Lower leg skin (tissue), 3 donors: ENCODE data around the gene PCSK5.

Experiments
- CTCF ChIP-seq, 3 donors: fragments of 450-650 bp; IDR thresholded peaks; one replicate each; pipeline ENCODE4 v1.5.1; 2016; ENCODE audit warnings: antibody characterized with exemption in 3 of 3, mild to moderate bottlenecking in 3 of 3, moderate library complexity in 2 of 3
- POLR2A ChIP-seq, 2 donors: fragments of 450-650 bp; IDR thresholded peaks; one replicate each; pipeline ENCODE4 v1.6.1; 2016 to 2017; ENCODE audit warnings: antibody characterized with exemption in 2 of 2, mild to moderate bottlenecking in 1 of 2, moderate library complexity in 1 of 2

- TF ChIP-seq CTCF (IDR thresholded peaks at IDR 0.05): no peak
- TF ChIP-seq POLR2A (IDR thresholded peaks at IDR 0.05): no peak
Measured at GRCh38 chr9:76338418-76338817, 447.9 kb downstream of the PCSK5 start.
